H1 (cell line): Measurements from ENCODE around the gene GRHL3. TPM values are rescaled to one million over a fixed set of nuclear protein-coding genes. Genes with fewer than 3 reads are reported as not detected.

Source experiments
- CTCF ChIA-PET: fragments of 300-600 bp; sonication (Branson Sonifier 250); formaldehyde crosslinking; loops from one replicate; lab custom pipeline; 2021; ENCODE audit not compliant: partially characterized antibody; lab: Charles Lee
- POLR2A ChIA-PET: fragments of 300-600 bp; sonication (Branson Sonifier 250); formaldehyde crosslinking; loops from one replicate; lab custom pipeline; 2021; ENCODE audit warnings: inconsistent platforms; ENCODE audit not compliant: partially characterized antibody; lab: Charles Lee
- DNase-seq, 2 experiments: peaks; one replicate each; pipeline versions ENCODE4 v3.0.0 to v3.0.0-alpha.2; 2010 to 2022; ENCODE audit warnings: low spot score in 2 of 2, low read depth in 1 of 2, mixed read lengths in 1 of 2
- FAIRE-seq: peaks from 2 replicates; lab custom pipeline; 2011; peaks lifted over from hg19 to GRCh38; lab: Jason Lieb, UNC
- H2AFZ ChIP-seq: 2 replicates; pipeline ENCODE4 v1.8.1; 2012; ENCODE audit warnings: low read length, inconsistent platforms
- H2AK5ac ChIP-seq: 2 replicates; pipeline ENCODE4 v1.6.1; 2013; ENCODE audit warnings: low read depth, low read length
- H2BK120ac ChIP-seq: replicated peaks from 2 replicates; pipeline ENCODE3; 2013; ENCODE audit warnings: low read depth, low read length, inconsistent platforms
- H2BK12ac ChIP-seq: 2 replicates; pipeline ENCODE4 v1.6.1; 2013; ENCODE audit warnings: low read depth, low read length
- H2BK15ac ChIP-seq: 2 replicates; pipeline ENCODE4 v1.6.1; 2013; ENCODE audit warnings: low read length
- H2BK20ac ChIP-seq: 2 replicates; pipeline ENCODE4 v1.6.1; 2013; ENCODE audit warnings: low read length
- H2BK5ac ChIP-seq: 2 replicates; pipeline ENCODE4 v1.6.1; 2013; ENCODE audit warnings: low read depth, low read length
- H3K14ac ChIP-seq: 2 replicates; pipeline ENCODE4 v1.6.1; 2013; ENCODE audit warnings: inconsistent platforms; ENCODE audit not compliant: insufficient read length
- H3K18ac ChIP-seq: 2 replicates; pipeline ENCODE4 v1.6.1; 2013; ENCODE audit warnings: low read length; ENCODE audit errors: extremely low read depth
- H3K23ac ChIP-seq: 2 replicates; pipeline ENCODE4 v1.6.1; 2013; ENCODE audit warnings: inconsistent platforms; ENCODE audit not compliant: insufficient read length
- H3K23me2 ChIP-seq: 2 replicates; pipeline ENCODE4 v1.6.1; 2013; ENCODE audit warnings: low read depth, low read length
- H3K27ac ChIP-seq: 2 replicates; pipeline ENCODE4 v1.6.1; 2011; ENCODE audit warnings: low read depth, low read length, inconsistent platforms
- H3K27me3 ChIP-seq, 4 experiments: replicated peaks in 1 of 4; 1 replicate in 1 of 4; 2 replicates in 3 of 4; pipeline versions ENCODE4 v1.6.1 to v1.8.1; 2011 to 2013; ENCODE audit warnings: low read length in 3 of 4, mild to moderate bottlenecking in 3 of 4, inconsistent platforms in 2 of 4, mixed read lengths in 2 of 4, moderate library complexity in 1 of 4; ENCODE audit not compliant: control insufficient read depth in 3 of 4, insufficient read depth in 3 of 4; ENCODE audit errors: extremely low read depth in 1 of 4
- H3K36me3 ChIP-seq, 4 experiments: 2 replicates each; pipeline versions ENCODE4 v1.6.1 to v1.8.1; 2011 to 2013; ENCODE audit warnings: mild to moderate bottlenecking in 4 of 4, low read length in 3 of 4, moderate library complexity in 2 of 4, control low read depth in 1 of 4, inconsistent platforms in 1 of 4; ENCODE audit not compliant: insufficient read depth in 4 of 4, control insufficient read depth in 2 of 4
- H3K4ac ChIP-seq: replicated peaks from 2 replicates; pipeline ENCODE3; 2013; ENCODE audit warnings: low read length, low read depth, mixed read lengths, inconsistent platforms; ENCODE audit not compliant: insufficient read length
- H3K4me1 ChIP-seq, 4 experiments: replicated peaks in 1 of 4; 1 replicate in 1 of 4; 2 replicates in 3 of 4; pipeline versions ENCODE4 v1.6.1 to v1.8.1; 2011 to 2013; ENCODE audit warnings: low read length in 3 of 4, inconsistent platforms in 2 of 4, mixed read lengths in 1 of 4; ENCODE audit not compliant: insufficient read depth in 4 of 4, control insufficient read depth in 3 of 4
- H3K4me2 ChIP-seq, 2 experiments: 2 replicates each; pipeline versions ENCODE4 v1.6.1 to v1.8.1; 2011 to 2013; ENCODE audit warnings: low read depth in 2 of 2, low read length in 2 of 2, control low read depth in 1 of 2, inconsistent platforms in 1 of 2, mild to moderate bottlenecking in 1 of 2; ENCODE audit not compliant: insufficient read depth in 1 of 2
- H3K4me3 ChIP-seq, 4 experiments: fragments of 200-600, 300-600 bp in 1 of 4; sonication (generic), shearing (Covaris generic), sonication (Bioruptor Twin) in 1 of 4; 2 replicates each; pipeline versions ENCODE4 v1.5.1 to v1.8.1; 2011 to 2016; ENCODE audit warnings: low read length in 4 of 4, low read depth in 3 of 4, control low read depth in 2 of 4, inconsistent platforms in 2 of 4, mild to moderate bottlenecking in 2 of 4, mixed read lengths in 1 of 4, moderate library complexity in 1 of 4; ENCODE audit not compliant: insufficient read depth in 2 of 4; ENCODE audit errors: extremely low read depth in 1 of 4
- H3K56ac ChIP-seq: replicated peaks from 2 replicates; pipeline ENCODE3; 2013; ENCODE audit warnings: low read depth, mild to moderate bottlenecking, mixed read lengths, low read length, inconsistent platforms; ENCODE audit not compliant: insufficient read length
- H3K79me1 ChIP-seq: 2 replicates; pipeline ENCODE4 v1.6.1; 2013; ENCODE audit warnings: low read depth, low read length, control low read depth
- H3K79me2 ChIP-seq, 2 experiments: 2 replicates each; pipeline versions ENCODE4 v1.6.1 to v1.8.1; 2012 to 2013; ENCODE audit warnings: low read length in 2 of 2, mild to moderate bottlenecking in 2 of 2, inconsistent platforms in 1 of 2; ENCODE audit not compliant: insufficient read depth in 2 of 2, control insufficient read depth in 1 of 2
- H3K9ac ChIP-seq, 4 experiments: replicated peaks in 1 of 4; 1 replicate in 1 of 4; 2 replicates in 3 of 4; pipeline versions ENCODE4 v1.6.1 to v1.8.1; 2011 to 2013; ENCODE audit warnings: low read depth in 3 of 4, low read length in 3 of 4, control low read depth in 2 of 4, mild to moderate bottlenecking in 2 of 4, moderate library complexity in 2 of 4, inconsistent platforms in 1 of 4; ENCODE audit errors: extremely low read depth in 1 of 4
- H3K9me3 ChIP-seq, 2 experiments: 2 replicates each; pipeline versions ENCODE4 v1.6.1 to v1.8.1; 2012 to 2013; ENCODE audit warnings: mild to moderate bottlenecking in 2 of 2, moderate library complexity in 2 of 2, control low read depth in 1 of 2, inconsistent platforms in 1 of 2, low read depth in 1 of 2, low read length in 1 of 2, mixed read lengths in 1 of 2; ENCODE audit not compliant: insufficient read depth in 2 of 2
- H4K20me1 ChIP-seq, 2 experiments: replicated peaks in 1 of 2; 2 replicates each; pipeline versions ENCODE3 to v1.8.1; 2011 to 2013; ENCODE audit warnings: inconsistent platforms in 2 of 2, low read length in 2 of 2, mild to moderate bottlenecking in 1 of 2; ENCODE audit not compliant: insufficient read depth in 2 of 2, control insufficient read depth in 1 of 2
- H4K5ac ChIP-seq: 2 replicates; pipeline ENCODE4 v1.6.1; 2013; ENCODE audit warnings: low read length, low read depth, mixed read lengths, inconsistent platforms; ENCODE audit not compliant: insufficient read length
- H4K8ac ChIP-seq: 2 replicates; pipeline ENCODE4 v1.8.0; 2013; ENCODE audit warnings: mild to moderate bottlenecking, moderate library complexity, low read length, inconsistent platforms; ENCODE audit not compliant: insufficient read depth; ENCODE audit errors: extremely low read depth
- H4K91ac ChIP-seq: replicated peaks from 2 replicates; pipeline ENCODE3; 2013; ENCODE audit warnings: low read length, mixed read lengths, inconsistent platforms; ENCODE audit not compliant: insufficient read length
- CBX8 ChIP-seq: fragments of 300-800, 300-1000 bp; sonication (generic); IDR thresholded peaks from 2 replicates; pipeline ENCODE4 v1.7.1; 2016; ENCODE audit warnings: low read depth, low read length, borderline replicate concordance
- CHD2 ChIP-seq: IDR thresholded peaks from 2 replicates; pipeline ENCODE4 v1.6.1; 2012; ENCODE audit warnings: low read length, improper control_type of control experiment
- CTBP2 ChIP-seq: IDR thresholded peaks from 2 replicates; pipeline ENCODE4 v1.7.0; 2011; ENCODE audit warnings: borderline replicate concordance, mild to moderate bottlenecking, moderate library complexity, mixed read lengths, low read length; ENCODE audit not compliant: insufficient read depth, insufficient read length
- CTCF ChIP-seq, 3 experiments: IDR thresholded peaks; 1 replicate in 2 of 3; 2 replicates in 1 of 3; pipeline versions ENCODE4 v1.5.1 to v1.6.1; 2011; ENCODE audit warnings: low read length in 3 of 3, mild to moderate bottlenecking in 3 of 3, inconsistent platforms in 2 of 3, low read depth in 1 of 3, moderate library complexity in 1 of 3; ENCODE audit not compliant: insufficient read depth in 1 of 3; ENCODE audit errors: control extremely low read depth in 1 of 3
- RAD21 ChIP-seq, 2 experiments: IDR thresholded peaks in 1 of 2; conservative IDR thresholded peaks in 1 of 2; 2 replicates each; pipeline ENCODE4 v1.6.1; 2011; ENCODE audit warnings: low read depth in 2 of 2, low read length in 2 of 2, improper control_type of control experiment in 1 of 2, inconsistent platforms in 1 of 2, mild to moderate bottlenecking in 1 of 2, moderate library complexity in 1 of 2
- SIX5 ChIP-seq: IDR thresholded peaks from 2 replicates; pipeline ENCODE4 v1.6.1; 2011; ENCODE audit warnings: mild to moderate bottlenecking, low read depth, low read length
- SUZ12 ChIP-seq: fragments of 200-600 bp; sonication (generic); IDR thresholded peaks from 2 replicates; pipeline ENCODE4 v1.6.1; 2012; ENCODE audit warnings: mild to moderate bottlenecking, inconsistent platforms, low read length, moderate library complexity, mixed read lengths
- WGBS, 2 experiments: shearing (Covaris generic) in 1 of 2; methylation state at CpG; one replicate each; pipeline versions ENCODE4 v1.1.6 to v1.1.7; 2013 to 2015; ENCODE audit warnings: low lambda C conversion rate in 2 of 2, mixed read lengths in 2 of 2, inconsistent platforms in 1 of 2, low coverage in 1 of 2, missing lambda C conversion rate in 1 of 2; ENCODE audit not compliant: insufficient replicate concordance in 2 of 2, insufficient coverage in 1 of 2, insufficient read length in 1 of 2; ENCODE audit errors: extremely low coverage in 1 of 2, missing lambda C conversion rate in 1 of 2; 5-methylcytosine and 5-hydroxymethylcytosine counted together
- polyA plus RNA-seq, 7 experiments: library from polyadenylated mRNA; depleted of rRNA in 3 of 7; stranded (reverse) in 5 of 7; unstranded in 2 of 7; fragments of >200 nt in 5 of 7; fragments of 200-250 nt in 2 of 7; gene quantifications; 1 replicate in 5 of 7; 2 replicates in 1 of 7; 4 replicates in 1 of 7; pipeline versions ENCODE4 v1.2.1 to v1.2.3, GENCODE V29; 2011 to 2013; ENCODE audit warnings: missing spikeins in 2 of 7, mixed read lengths in 2 of 7
- total RNA-seq: library from RNA; stranded (reverse); fragmentation: NEBNext Ultra II Directional; extraction: Animal tissue kit (Norgen Biotek cat#: 25700); gene quantifications from 2 replicates; pipeline ENCODE4 v1.2.1, GENCODE V29; 2021

GRHL3 gene
- total and polyA plus RNA-seq, 2 of the 8 experiments (the other 6 are each of a cell fraction or from before 2014, with no cell fraction given) = 0.80 to 1.8 TPM

GRCh38 chr1:24316645-24317044, 2.5 kb upstream of the GRHL3 start:
- Histone ChIP-seq H3K18ac (no peak overlapping the region), H3K27ac (no peak overlapping the region)

More at GRCh38 chr1:24316645-24317044, 2.5 kb upstream of the GRHL3 start:
- H3K23ac ChIP-seq = no peak overlapping the region
- DNase-seq (no peak), FAIRE-seq (no peak)
- H3K79me2 ChIP-seq = no peaks in the 10 kb centered on the region
- H4K8ac ChIP-seq = no peak overlapping the region
- H2AK5ac ChIP-seq = no peak overlapping the region
- ChIA-PET CTCF (interaction anchor here (1.0 to 7.8 kb wide), 4 partner anchors 20 to 161 kb away, joined by 3 to 60 read pairs (median 4); no protein-coding TSS in a partner anchor), POLR2A (interaction anchor here (1.5 kb wide), 1 partner anchor 26 kb away, joined by 3 read pairs; no protein-coding TSS in a partner anchor)
- no peak overlapping the region for H3K4me3 ChIP-seq
- peaks cover 5% of the 10 kb centered on the region; the same call in 1 of the 2 replicates for H3K23me2 ChIP-seq
- TF ChIP-seq RAD21 (IDR thresholded peaks at IDR 0.05 in 1 of 2, conservative IDR thresholded peaks at IDR 0.05 in 1 of 2; ENCODE audit: low read depth in 2 of 2, low read length in 2 of 2) = peak in 1 of 2 experiments; percentile 33; a peak in 1 of 4 replicates
- TF ChIP-seq CBX8 = no peak
- no peak for TF ChIP-seq SIX5
- no peak for TF ChIP-seq SUZ12
- TF ChIP-seq CHD2 = no peak
- TF ChIP-seq CTBP2 = no peak
- TF ChIP-seq CTCF (IDR thresholded peaks at IDR 0.05; ENCODE audit: control extremely low read depth in 1 of 3, insufficient read depth in 1 of 3, low read depth in 1 of 3, low read length in 3 of 3) = peak in 2 of 3 experiments; percentile 22 to 29; a peak in 2 of 4 replicates
- WGBS, 2 experiments = 78% methylated on average over 3 of the region's 3 CpGs; no CpG with 5 or more reads in 1 of the 2 experiments
- no peak overlapping the region for H2BK120ac ChIP-seq
- H3K4me1 ChIP-seq = peaks cover 8 to 18% (median 14%) of the 10 kb centered on the region in 4 experiments
- no peaks in the 10 kb centered on the region for H3K9me3 ChIP-seq
- no peaks in the 10 kb centered on the region for H3K79me1 ChIP-seq
- no peak overlapping the region for H4K5ac ChIP-seq
- peak overlapping the region; percentile 17; the same call in 1 of the 2 replicates for H2AFZ ChIP-seq
- no peak overlapping the region for H3K9ac ChIP-seq
- H3K14ac ChIP-seq = no peak overlapping the region
- no peak overlapping the region for H2BK20ac ChIP-seq
- no peak overlapping the region for H4K91ac ChIP-seq
- H2BK12ac ChIP-seq = no peak overlapping the region
- H2BK5ac ChIP-seq = no peak overlapping the region
- H4K20me1 ChIP-seq = no peaks in the 10 kb centered on the region
- no peak overlapping the region for H3K4me2 ChIP-seq
- no peak overlapping the region for H3K56ac ChIP-seq
- H3K27me3 ChIP-seq = peaks cover 0 to 23% (median 20%) of the 10 kb centered on the region in 4 experiments; a peak in 6 of 7 replicates
- no peak overlapping the region for H3K4ac ChIP-seq
- 0 out of 2 replicates have a peak overlapping the region, but pooled peaks have one; percentile 62 for H2BK15ac ChIP-seq
- H3K36me3 ChIP-seq = no peaks in the 10 kb centered on the region
